Esophagus (tissue), 2 donors: Measurements from ENCODE around the gene FBXW8. TPM values are rescaled to one million over a fixed set of nuclear protein-coding genes. Genes with fewer than 3 reads are reported as not detected.

Experiments
- H3K27ac ChIP-seq, 2 donors: one replicate each; pipeline ENCODE4 v1.5.1; 2013; ENCODE audit warnings: low read depth in 2 of 2, mild to moderate bottlenecking in 2 of 2, inconsistent platforms in 1 of 2, low read length in 1 of 2, moderate library complexity in 1 of 2
- H3K27me3 ChIP-seq, 2 donors: one replicate each; pipeline ENCODE4 v1.6.1; 2013; ENCODE audit warnings: low read length in 2 of 2, control low read depth in 1 of 2, mild to moderate bottlenecking in 1 of 2; ENCODE audit not compliant: insufficient read depth in 2 of 2, control insufficient read depth in 1 of 2
- H3K36me3 ChIP-seq, 2 donors: one replicate each; pipeline ENCODE4 v1.6.1; 2013; ENCODE audit warnings: low read length in 1 of 2; ENCODE audit not compliant: control insufficient read depth in 2 of 2, insufficient read depth in 2 of 2
- H3K4me1 ChIP-seq, 2 donors: one replicate each; pipeline ENCODE4 v1.6.1; 2013; ENCODE audit warnings: low read length in 1 of 2; ENCODE audit not compliant: control insufficient read depth in 2 of 2, insufficient read depth in 2 of 2
- H3K4me3 ChIP-seq, 2 donors: one replicate each; pipeline ENCODE4 v1.5.1; 2013; ENCODE audit warnings: low read length in 2 of 2, mild to moderate bottlenecking in 2 of 2, low read depth in 1 of 2, moderate library complexity in 1 of 2
- H3K9me3 ChIP-seq, 2 donors: one replicate each; pipeline ENCODE4 v1.6.1; 2013; ENCODE audit warnings: mild to moderate bottlenecking in 2 of 2, low read depth in 1 of 2, low read length in 1 of 2, moderate library complexity in 1 of 2; ENCODE audit not compliant: control insufficient read depth in 2 of 2, insufficient read depth in 1 of 2
- WGBS, 2 donors: extraction: QIAGEN DNeasy Blood & Tissue Kit; methylation state at CpG; one replicate each; pipeline ENCODE4 v1.1.7; 2013; 5-methylcytosine and 5-hydroxymethylcytosine counted together
- polyA plus RNA-seq, 2 donors: library from polyadenylated mRNA; stranded (reverse); fragments of 200-250 nt; gene quantifications; one replicate each; pipeline ENCODE4 v1.2.3, GENCODE V29; 2013
- donor health status: healthy with polysubstance abuse.
- donor health status: Bipolar disorder and iron deficiency.

FBXW8 gene
- polyA plus RNA-seq, 2 donors: 2.7 to 3.7 TPM

DNA sequence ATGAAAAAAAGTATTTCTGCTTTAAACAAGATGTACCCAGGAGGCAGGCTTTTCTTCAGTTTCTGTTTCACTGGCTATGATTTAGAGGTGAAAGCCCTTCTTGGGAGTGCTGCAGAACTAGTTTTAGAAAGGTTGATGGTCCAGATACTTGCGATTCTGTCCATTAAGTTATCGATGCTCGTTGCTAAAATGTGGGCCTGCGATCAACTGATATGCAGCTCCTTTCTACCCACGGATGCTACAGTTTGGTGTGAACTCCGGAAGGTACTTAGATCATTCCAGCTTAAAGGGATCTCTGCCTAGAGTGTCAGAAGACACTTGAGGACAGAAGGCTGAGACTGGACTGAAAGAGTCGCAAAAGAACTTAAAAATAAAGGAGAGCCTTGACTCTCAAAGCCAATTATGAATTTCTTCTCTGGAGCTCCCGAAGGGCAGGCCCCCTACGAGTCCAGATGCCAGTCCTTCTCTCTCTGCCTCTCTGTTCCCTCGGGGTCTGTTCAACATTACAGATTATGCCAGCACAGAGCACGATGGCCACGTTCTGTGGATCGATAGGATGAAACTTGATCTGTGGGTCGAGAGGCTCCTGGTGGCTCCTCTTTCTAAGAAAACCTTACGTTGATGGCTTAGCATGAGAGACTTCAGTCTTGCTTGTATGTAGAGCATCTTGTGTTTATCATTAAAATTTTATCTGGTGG, 40.0 kb downstream of the FBXW8 start:
- H3K4me1 ChIP-seq: no peaks in the 10 kb centered on the region
- 92 to 94% methylated on average over 15 of the region's 15 CpGs for WGBS, 2 donors
- no peaks in the 10 kb centered on the region for H3K27me3 ChIP-seq
- H3K27ac ChIP-seq: no peak overlapping the region
- no peak overlapping the region for H3K4me3 ChIP-seq
- peaks cover 10 to 15% of the 10 kb centered on the region in 2 donors for H3K36me3 ChIP-seq
- no peaks in the 10 kb centered on the region for H3K9me3 ChIP-seq

DNA sequence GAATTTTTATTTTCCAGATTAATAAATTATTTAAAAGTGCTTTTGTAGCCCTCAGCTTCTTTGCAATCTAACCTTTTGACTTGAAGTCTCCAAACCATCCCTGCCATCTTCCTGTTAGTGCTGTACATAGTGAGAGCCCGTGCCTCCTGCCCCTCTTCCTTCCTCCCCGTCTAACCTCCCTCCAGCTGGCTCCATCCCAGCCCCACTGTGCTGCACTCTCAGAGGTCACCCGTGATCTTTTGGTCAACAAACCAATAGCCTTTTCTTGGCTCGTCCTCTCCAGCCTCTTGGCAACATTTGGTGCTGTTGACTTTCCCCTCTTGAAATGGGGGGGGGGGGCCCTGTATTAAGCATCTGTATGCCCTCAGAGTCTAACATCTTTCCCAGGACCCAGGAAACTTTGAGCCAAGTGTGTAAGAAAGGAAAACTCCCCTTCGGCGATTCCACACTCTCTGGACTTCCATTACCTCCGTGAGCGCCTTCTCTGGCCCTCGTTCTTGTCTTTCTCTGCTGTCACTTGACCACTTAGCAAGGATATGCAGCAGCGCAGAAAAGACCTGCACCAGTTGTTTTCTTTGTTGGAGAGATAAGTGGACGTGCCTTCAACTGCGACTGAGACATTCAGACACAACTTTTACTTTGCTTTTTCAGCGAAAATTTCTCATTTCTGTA, 44.1 kb downstream of the FBXW8 start:
- Histone ChIP-seq H3K4me3 (no peak overlapping the region), H3K4me1 (no peaks in the 10 kb centered on the region), H3K9me3 (no peaks in the 10 kb centered on the region), H3K36me3 (peaks cover 0 to 3% of the 10 kb centered on the region in 2 donors), H3K27me3 (no peaks in the 10 kb centered on the region), H3K27ac (no peak overlapping the region)
- WGBS, 2 donors: 77% methylated on average over 13 of the region's 13 CpGs

DNA sequence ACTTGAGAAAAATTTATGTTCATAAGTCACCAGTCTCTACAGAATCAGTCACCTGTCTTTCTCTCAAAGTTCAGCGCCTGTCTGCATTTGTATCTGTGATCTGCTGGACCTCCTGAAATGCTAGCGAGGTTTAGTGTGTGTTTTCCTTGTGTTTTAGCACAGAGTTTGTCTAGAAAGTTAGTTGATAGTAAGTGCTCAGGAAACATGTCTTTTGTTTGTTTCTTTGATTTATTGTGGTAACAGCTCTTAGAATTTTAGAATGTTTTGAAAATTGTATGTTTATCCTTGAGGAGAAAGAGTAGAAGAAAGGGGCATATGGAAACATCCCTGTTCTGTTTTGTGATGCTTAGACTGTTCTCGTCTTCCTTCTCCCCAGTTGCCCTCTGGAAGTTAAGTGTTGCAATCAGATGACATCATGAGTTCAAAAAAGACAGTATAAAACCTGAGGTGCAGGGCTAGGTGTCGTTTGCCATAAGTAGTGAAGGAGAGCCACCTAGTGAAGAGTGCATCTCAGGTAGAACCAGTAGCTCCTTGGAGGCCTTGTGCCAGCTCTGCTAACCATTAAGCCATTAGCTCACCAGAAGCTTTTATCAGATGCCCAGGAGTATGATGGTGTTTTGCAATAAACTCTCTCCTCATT, 44.8 kb downstream of the FBXW8 start:
- Histone ChIP-seq H3K4me1 (no peaks in the 10 kb centered on the region), H3K4me3 (no peak overlapping the region), H3K9me3 (no peaks in the 10 kb centered on the region), H3K27me3 (no peaks in the 10 kb centered on the region), H3K27ac (no peak overlapping the region), H3K36me3 (peaks cover 0 to 3% of the 10 kb centered on the region in 2 donors)
- WGBS, 2 donors: 70 to 73% methylated on average over 4 of the region's 4 CpGs

DNA sequence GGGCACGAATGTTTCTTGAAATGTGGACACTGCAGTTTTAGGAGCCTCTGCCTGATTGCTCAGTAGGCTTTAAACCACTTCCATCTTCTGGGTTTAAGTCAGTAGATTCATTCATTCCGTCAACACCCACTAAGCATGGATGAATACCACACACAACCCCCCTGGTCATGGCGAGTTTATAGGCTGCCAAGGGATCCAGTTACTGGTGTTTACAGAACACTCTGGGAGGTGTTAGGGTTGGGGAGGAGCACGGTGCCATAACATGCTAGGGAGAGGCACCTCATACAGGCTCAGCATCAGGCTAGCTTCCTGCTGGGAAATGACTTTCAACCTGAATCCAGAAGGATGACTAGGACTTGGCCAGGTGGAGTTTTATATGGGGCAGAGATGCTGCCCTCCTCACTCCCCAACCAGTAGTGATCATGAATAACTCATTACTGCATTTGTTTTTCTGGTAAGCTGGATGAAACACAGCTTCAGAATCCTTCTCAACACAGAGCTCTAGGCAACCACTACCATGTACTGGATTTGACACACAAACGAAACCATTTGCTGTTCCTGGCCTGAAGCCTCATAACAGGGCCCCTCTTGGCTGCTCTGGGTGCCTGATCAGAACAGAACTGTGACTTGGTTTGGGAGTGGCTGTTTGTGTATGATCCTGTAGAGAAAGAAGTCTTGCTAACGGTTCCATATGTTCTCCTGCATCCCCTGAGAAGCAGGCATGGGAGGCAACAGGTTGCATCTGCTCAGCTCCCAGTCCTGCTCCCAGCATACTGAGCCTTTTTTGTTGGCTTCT, 47.9 kb downstream of the FBXW8 start:
- WGBS, 2 donors: 84% methylated on average over 6 of the region's 6 CpGs
- H3K4me3 ChIP-seq: no peak overlapping the region
- no peaks in the 10 kb centered on the region for H3K4me1 ChIP-seq
- peaks cover 0 to 2% of the 10 kb centered on the region in 2 donors for H3K36me3 ChIP-seq
- H3K9me3 ChIP-seq: no peaks in the 10 kb centered on the region
- H3K27ac ChIP-seq: no peak overlapping the region
- H3K27me3 ChIP-seq: no peaks in the 10 kb centered on the region

DNA sequence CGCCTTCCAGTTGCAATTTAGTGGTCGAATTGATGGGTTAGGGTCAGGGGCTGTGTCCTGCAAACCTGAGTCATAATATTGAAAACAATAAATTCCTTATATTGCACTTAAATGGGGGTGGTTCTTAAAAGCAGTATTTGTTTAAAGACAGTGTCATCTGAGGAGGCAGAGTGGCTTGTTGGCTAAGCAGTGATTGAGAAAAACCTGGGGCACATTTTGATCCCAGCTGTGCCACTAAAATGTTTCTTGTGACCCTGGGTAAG, 48.4 kb downstream of the FBXW8 start:
- no peak overlapping the region for H3K4me3 ChIP-seq
- H3K9me3 ChIP-seq: no peaks in the 10 kb centered on the region
- H3K27ac ChIP-seq: no peak overlapping the region
- no peaks in the 10 kb centered on the region for H3K27me3 ChIP-seq
- WGBS, 2 donors: 85 to 89% methylated on average over 2 of the region's 2 CpGs
- H3K36me3 ChIP-seq: peaks cover 0 to 2% of the 10 kb centered on the region in 2 donors
- no peaks in the 10 kb centered on the region for H3K4me1 ChIP-seq

DNA sequence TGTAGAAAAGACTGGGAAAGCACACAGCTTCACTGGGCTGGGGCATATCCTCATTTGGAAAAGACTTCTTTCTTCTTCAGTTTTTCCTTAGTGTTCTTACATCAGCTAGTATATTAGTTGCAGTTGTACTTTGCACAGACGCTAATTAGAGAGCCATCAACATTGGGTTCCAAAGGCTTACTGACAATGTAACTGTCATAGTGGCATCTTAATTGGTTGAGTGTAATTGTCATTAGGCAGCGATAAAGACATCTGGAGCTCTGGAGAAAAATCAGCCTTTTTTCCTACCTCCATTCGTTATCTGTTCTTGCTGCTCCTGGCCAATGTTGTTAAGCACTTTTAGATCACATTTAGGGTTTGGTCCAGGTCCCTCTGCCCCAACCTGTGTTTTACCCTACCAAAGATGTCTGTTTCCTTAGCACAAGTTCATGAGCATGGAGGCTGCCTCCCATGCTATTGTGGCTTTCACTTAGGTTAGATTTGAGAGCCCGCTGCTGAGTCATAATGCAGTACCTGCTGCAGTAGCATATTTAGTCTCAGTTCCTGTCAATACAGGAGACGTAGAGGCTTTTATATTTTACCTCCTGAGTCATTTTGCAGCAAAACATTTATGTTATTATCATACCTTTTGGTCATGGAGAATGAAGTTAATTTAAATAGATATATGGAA, 49.2 kb downstream of the FBXW8 start:
- Histone ChIP-seq H3K9me3 (no peaks in the 10 kb centered on the region), H3K36me3 (peaks cover 2 to 4% of the 10 kb centered on the region in 2 donors), H3K27me3 (no peaks in the 10 kb centered on the region), H3K27ac (no peak overlapping the region), H3K4me3 (no peak overlapping the region), H3K4me1 (no peaks in the 10 kb centered on the region)
- WGBS, 2 donors: 83 to 88% methylated on average over 5 of the region's 5 CpGs

DNA sequence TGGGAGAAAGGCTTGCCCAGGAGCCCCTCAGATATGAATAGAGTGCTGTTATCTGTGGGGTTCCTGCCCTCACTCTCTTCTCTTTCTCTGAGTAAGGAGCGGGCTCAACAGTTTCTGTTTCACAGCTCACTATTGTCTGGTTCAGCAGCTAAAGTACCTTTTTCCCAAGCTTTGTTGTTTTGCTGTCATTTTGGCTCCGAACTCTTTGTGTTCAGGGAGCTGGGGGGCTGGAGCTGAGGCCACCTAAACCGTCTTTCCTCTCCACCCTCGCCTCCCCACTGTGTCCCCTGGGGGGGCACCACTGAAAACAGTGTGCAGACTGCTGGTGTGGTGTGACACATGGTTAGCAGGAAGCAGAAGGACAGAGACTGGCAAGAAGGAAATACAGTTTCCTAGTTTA, 51.4 kb downstream of the FBXW8 start:
- Histone ChIP-seq H3K36me3 (peaks cover 2 to 4% of the 10 kb centered on the region in 2 donors), H3K4me1 (no peaks in the 10 kb centered on the region), H3K4me3 (no peak overlapping the region), H3K9me3 (no peaks in the 10 kb centered on the region), H3K27ac (no peak overlapping the region), H3K27me3 (no peaks in the 10 kb centered on the region)
- WGBS, 2 donors: 72 to 80% methylated on average over 4 of the region's 4 CpGs

DNA sequence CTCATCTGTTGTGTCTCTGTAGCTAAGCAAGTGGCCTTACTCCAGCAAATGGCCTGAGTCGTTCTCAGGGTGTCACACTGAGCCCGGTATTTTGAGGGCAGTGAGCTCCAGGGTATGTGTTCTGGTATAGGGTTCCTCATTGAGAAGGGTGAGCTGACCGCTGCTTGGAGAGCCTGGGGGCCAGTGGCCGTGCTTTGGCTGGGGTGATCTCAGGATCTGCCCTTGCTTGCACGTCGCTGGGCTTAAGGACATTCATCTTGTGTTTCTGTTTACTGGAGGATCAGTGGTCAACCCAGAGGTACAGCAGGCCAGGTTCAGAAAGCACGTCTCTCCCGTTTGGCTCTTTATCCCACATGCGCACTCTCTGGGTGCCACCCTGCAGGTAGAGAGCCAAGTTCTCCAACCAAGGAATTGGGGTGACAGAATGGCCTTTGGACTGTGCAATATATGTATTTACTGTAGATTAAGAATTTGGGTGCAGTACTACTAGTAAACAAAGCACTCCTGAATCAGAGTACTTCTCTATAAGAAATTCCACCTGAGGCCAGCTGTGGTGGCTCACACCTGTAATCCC, 52.1 kb downstream of the FBXW8 start:
- 88 to 93% methylated on average over 9 of the region's 9 CpGs for WGBS, 2 donors
- no peak overlapping the region for H3K4me3 ChIP-seq
- H3K4me1 ChIP-seq: no peaks in the 10 kb centered on the region
- peaks cover 2 to 4% of the 10 kb centered on the region in 2 donors for H3K36me3 ChIP-seq
- H3K27me3 ChIP-seq: no peaks in the 10 kb centered on the region
- no peak overlapping the region for H3K27ac ChIP-seq
- H3K9me3 ChIP-seq: no peaks in the 10 kb centered on the region
